ENCODE measurements around the gene KANK2. TPM values are rescaled to one million over a fixed set of nuclear protein-coding genes. Genes with fewer than 3 reads are reported as not detected.

KANK2 gene
- total and polyA plus RNA-seq, 3 experiments from 2014 or later = 0.16 to 2.3 (median 2.0) TPM

- ChIA-PET CTCF (no interaction called here), POLR2A (no interaction called here)
- peaks cover 0 to 16% (median 0%) of the 10 kb centered on the region in 3 donors for H3K4me1 Mint-ChIP-seq
- no peaks in the 10 kb centered on the region for H3K9me3 Mint-ChIP-seq
- H3K4me1 ChIP-seq (ENCODE audit: insufficient read depth, low read length) = peaks cover 9% of the 10 kb centered on the region
- no peak for DNase-seq
- no peaks in the 10 kb centered on the region for H3K27me3 ChIP-seq (ENCODE audit: insufficient read depth, low read length, poor library complexity, severe bottlenecking)
- no peaks in the 10 kb centered on the region for H3K36me3 Mint-ChIP-seq
- H3K36me3 ChIP-seq (ENCODE audit: insufficient read depth, low read length) = no peaks in the 10 kb centered on the region
- no peak overlapping the region for H3K27ac Mint-ChIP-seq
- H3K27ac ChIP-seq (ENCODE audit: low read depth, low read length) = no peak overlapping the region
- H3K4me3 Mint-ChIP-seq = peak overlapping the region in 4 of 7 donors; percentile 79 to 82 (median 81)
- no peaks in the 10 kb centered on the region for H3K9me3 ChIP-seq (ENCODE audit: low read length)
- peaks cover 12 to 14% of the 10 kb centered on the region in 2 donors for H3K27me3 Mint-ChIP-seq
- H3K4me3 ChIP-seq (ENCODE audit: low read length) = no peak overlapping the region
Measured at GRCh38 chr19:11198769-11199424, 1.6 kb upstream of the KANK2 start.

- POLR2A ChIA-PET = no interaction called here
- Mint-ChIP-seq H3K9me3 (no peaks in the 10 kb centered on the region), H3K4me3 (peak overlapping the region; percentile 72 to 86 (median 80)), H3K36me3 (no peaks in the 10 kb centered on the region), H3K4me1 (peaks cover 0 to 16% (median 0%) of the 10 kb centered on the region in 3 donors), H3K27me3 (peaks cover 10 to 14% of the 10 kb centered on the region in 2 donors), H3K27ac (peak overlapping the region in 3 of 8 donors; percentile 27 to 50 (median 50))
- no peak overlapping the region for H3K4me3 ChIP-seq (ENCODE audit: low read length)
- no peak overlapping the region for H3K27ac ChIP-seq (ENCODE audit: low read depth, low read length)
- DNase-seq = no peak
- H3K36me3 ChIP-seq (ENCODE audit: insufficient read depth, low read length) = no peaks in the 10 kb centered on the region
- no peaks in the 10 kb centered on the region for H3K9me3 ChIP-seq (ENCODE audit: low read length)
- CTCF ChIA-PET = no interaction called here
- H3K27me3 ChIP-seq (ENCODE audit: insufficient read depth, low read length, poor library complexity, severe bottlenecking) = no peaks in the 10 kb centered on the region
- peaks cover 9% of the 10 kb centered on the region for H3K4me1 ChIP-seq (ENCODE audit: insufficient read depth, low read length)
Measured at GRCh38 chr19:11198175-11198534, 810 bp upstream of the KANK2 start.

- Mint-ChIP-seq H3K4me3 (peak overlapping the region; percentile 20 to 90 (median 67)), H3K27me3 (peaks cover 10 to 11% of the 10 kb centered on the region in 2 donors), H3K27ac (peak overlapping the region in 3 of 8 donors; percentile 58 to 78 (median 60)), H3K36me3 (no peaks in the 10 kb centered on the region), H3K9me3 (no peaks in the 10 kb centered on the region), H3K4me1 (peaks cover 0 to 16% (median 0%) of the 10 kb centered on the region in 3 donors)
- CTCF ChIA-PET = interaction anchor here (0.6 kb wide), 1 partner anchor 9 kb away, joined by 3 read pairs; no protein-coding TSS in a partner anchor
- POLR2A ChIA-PET = no interaction called here
- Histone ChIP-seq H3K4me1 (ENCODE audit: insufficient read depth, low read length) (peaks cover 9% of the 10 kb centered on the region), H3K9me3 (ENCODE audit: low read length) (no peaks in the 10 kb centered on the region), H3K4me3 (ENCODE audit: low read length) (peak overlapping the region; percentile 54), H3K27me3 (ENCODE audit: insufficient read depth, low read length, poor library complexity, severe bottlenecking) (no peaks in the 10 kb centered on the region), H3K27ac (ENCODE audit: low read depth, low read length) (peak overlapping the region; percentile 24), H3K36me3 (ENCODE audit: insufficient read depth, low read length) (no peaks in the 10 kb centered on the region)
- DNase-seq = no peak
Measured at GRCh38 chr19:11196406-11197287, 698 bp downstream of the KANK2 start.

- Mint-ChIP-seq H3K4me3 (peak overlapping the region in 3 of 7 donors; percentile 38 to 61 (median 45)), H3K27me3 (peaks cover 10 to 11% of the 10 kb centered on the region in 2 donors), H3K27ac (peak overlapping the region in 1 of 8 donors; percentile 57), H3K4me1 (peaks cover 0 to 16% (median 0%) of the 10 kb centered on the region in 3 donors), H3K36me3 (no peaks in the 10 kb centered on the region), H3K9me3 (no peaks in the 10 kb centered on the region)
- CTCF ChIA-PET = no interaction called here
- no peaks in the 10 kb centered on the region for H3K27me3 ChIP-seq (ENCODE audit: insufficient read depth, low read length, poor library complexity, severe bottlenecking)
- no peak overlapping the region for H3K27ac ChIP-seq (ENCODE audit: low read depth, low read length)
- no peak for DNase-seq
- no peaks in the 10 kb centered on the region for H3K9me3 ChIP-seq (ENCODE audit: low read length)
- peaks cover 9% of the 10 kb centered on the region for H3K4me1 ChIP-seq (ENCODE audit: insufficient read depth, low read length)
- no peaks in the 10 kb centered on the region for H3K36me3 ChIP-seq (ENCODE audit: insufficient read depth, low read length)
- no peak overlapping the region for H3K4me3 ChIP-seq (ENCODE audit: low read length)
- POLR2A ChIA-PET = no interaction called here
Measured at GRCh38 chr19:11195681-11196080, 1.7 kb downstream of the KANK2 start.

GRCh38 chr19:11194656-11195558, 2.4 kb downstream of the KANK2 start:
- no peaks in the 10 kb centered on the region for H3K9me3 Mint-ChIP-seq
- peaks cover 10 to 11% of the 10 kb centered on the region in 2 donors for H3K27me3 Mint-ChIP-seq
- no peaks in the 10 kb centered on the region for H3K36me3 ChIP-seq (ENCODE audit: insufficient read depth, low read length)
- H3K9me3 ChIP-seq (ENCODE audit: low read length) = no peaks in the 10 kb centered on the region
- CTCF ChIA-PET = no interaction called here
- H3K4me1 ChIP-seq (ENCODE audit: insufficient read depth, low read length) = peaks cover 9% of the 10 kb centered on the region
- POLR2A ChIA-PET = interaction anchor here (0.6 kb wide), 1 partner anchor 84 kb away, joined by 4 read pairs; no protein-coding TSS in a partner anchor
- no peak overlapping the region for H3K27ac ChIP-seq (ENCODE audit: low read depth, low read length)
- peaks cover 0 to 16% (median 0%) of the 10 kb centered on the region in 3 donors for H3K4me1 Mint-ChIP-seq
- H3K36me3 Mint-ChIP-seq = no peaks in the 10 kb centered on the region
- H3K27me3 ChIP-seq (ENCODE audit: insufficient read depth, low read length, poor library complexity, severe bottlenecking) = no peaks in the 10 kb centered on the region
- no peak overlapping the region for H3K4me3 ChIP-seq (ENCODE audit: low read length)
- no peak overlapping the region for H3K4me3 Mint-ChIP-seq
- DNase-seq = no peak
- H3K27ac Mint-ChIP-seq = peak overlapping the region in 1 of 8 donors; percentile 65

- Mint-ChIP-seq H3K4me3 (no peak overlapping the region), H3K27me3 (peaks cover 10 to 11% of the 10 kb centered on the region in 2 donors), H3K9me3 (no peaks in the 10 kb centered on the region), H3K36me3 (no peaks in the 10 kb centered on the region), H3K27ac (no peak overlapping the region), H3K4me1 (peaks cover 0 to 16% (median 0%) of the 10 kb centered on the region in 3 donors)
- DNase-seq = no peak
- ChIA-PET POLR2A (no interaction called here), CTCF (no interaction called here)
- Histone ChIP-seq H3K36me3 (ENCODE audit: insufficient read depth, low read length) (no peaks in the 10 kb centered on the region), H3K4me3 (ENCODE audit: low read length) (no peak overlapping the region), H3K9me3 (ENCODE audit: low read length) (no peaks in the 10 kb centered on the region), H3K4me1 (ENCODE audit: insufficient read depth, low read length) (peaks cover 9% of the 10 kb centered on the region), H3K27me3 (ENCODE audit: insufficient read depth, low read length, poor library complexity, severe bottlenecking) (no peaks in the 10 kb centered on the region), H3K27ac (ENCODE audit: low read depth, low read length) (no peak overlapping the region)
Measured at GRCh38 chr19:11194173-11194572, 3.2 kb downstream of the KANK2 start.

- Mint-ChIP-seq H3K27me3 (peaks cover 10 to 11% of the 10 kb centered on the region in 2 donors), H3K9me3 (no peaks in the 10 kb centered on the region), H3K27ac (no peak overlapping the region), H3K4me3 (peak overlapping the region in 1 of 7 donors; percentile 79), H3K36me3 (no peaks in the 10 kb centered on the region), H3K4me1 (peaks cover 0 to 16% (median 0%) of the 10 kb centered on the region in 3 donors)
- Histone ChIP-seq H3K36me3 (ENCODE audit: insufficient read depth, low read length) (no peaks in the 10 kb centered on the region), H3K27me3 (ENCODE audit: insufficient read depth, low read length, poor library complexity, severe bottlenecking) (no peaks in the 10 kb centered on the region), H3K9me3 (ENCODE audit: low read length) (no peaks in the 10 kb centered on the region), H3K4me1 (ENCODE audit: insufficient read depth, low read length) (peaks cover 9% of the 10 kb centered on the region), H3K27ac (ENCODE audit: low read depth, low read length) (no peak overlapping the region), H3K4me3 (ENCODE audit: low read length) (no peak overlapping the region)
- CTCF ChIA-PET = no interaction called here
- no peak for DNase-seq
- POLR2A ChIA-PET = no interaction called here
Measured at GRCh38 chr19:11192957-11193939, 4.1 kb downstream of the KANK2 start.
